NCI-H2227 (cell line): Measurements from ENCODE around the gene MDFIC.

Experiments
- DNase-seq: peaks from one replicate; lab custom pipeline; 2025; ENCODE audit not compliant: unreplicated experiment; lab: John Stamatoyannopoulos, UW

Gene MDFIC

GRCh38 chr7:114949231-114949630, 27.3 kb downstream of the MDFIC start:
- DNase-seq, result no peak

GRCh38 chr7:114952296-114952695, 30.4 kb downstream of the MDFIC start:
- no peak for DNase-seq

- no peak for DNase-seq
These were observed 31.8 kb downstream of the MDFIC start for GRCh38 chr7:114953724-114954123.

GRCh38 chr7:114956702-114957101, 34.8 kb downstream of the MDFIC start:
- DNase-seq, result no peak

GRCh38 chr7:114957444-114957843, 35.5 kb downstream of the MDFIC start:
- no peak for DNase-seq

- no peak for DNase-seq
These were observed 38.0 kb downstream of the MDFIC start for GRCh38 chr7:114959931-114960330.

- no peak for DNase-seq
These were observed 40.5 kb downstream of the MDFIC start for GRCh38 chr7:114962441-114962840.

GRCh38 chr7:114966156-114966555, 44.3 kb downstream of the MDFIC start:
- DNase-seq, result no peak

- no peak for DNase-seq
These were observed 47.2 kb downstream of the MDFIC start for GRCh38 chr7:114969096-114969495.

- no peak for DNase-seq
These were observed 48.4 kb downstream of the MDFIC start for GRCh38 chr7:114970308-114970707.

GRCh38 chr7:114970732-114971131, 48.8 kb downstream of the MDFIC start:
- no peak for DNase-seq

GRCh38 chr7:114972567-114972966, 50.7 kb downstream of the MDFIC start:
- DNase-seq, result no peak

- no peak for DNase-seq
These were observed 51.3 kb downstream of the MDFIC start for GRCh38 chr7:114973147-114973546.

GRCh38 chr7:114975401-114975800, 53.5 kb downstream of the MDFIC start:
- no peak for DNase-seq

GRCh38 chr7:114976666-114977065, 54.8 kb downstream of the MDFIC start:
- no peak for DNase-seq

- DNase-seq, result no peak
These were observed 55.4 kb downstream of the MDFIC start for GRCh38 chr7:114977277-114977676.

GRCh38 chr7:114979388-114979787, 57.5 kb downstream of the MDFIC start:
- no peak for DNase-seq

GRCh38 chr7:114979803-114980507, 58.1 kb downstream of the MDFIC start:
- no peak for DNase-seq

GRCh38 chr7:114981323-114981722, 59.4 kb downstream of the MDFIC start:
- no peak for DNase-seq

- no peak for DNase-seq
These were observed 63.3 kb downstream of the MDFIC start for GRCh38 chr7:114985116-114985715.

- no peak for DNase-seq
These were observed 64.6 kb downstream of the MDFIC start for GRCh38 chr7:114986190-114987180.

GRCh38 chr7:114988026-114988425, 66.1 kb downstream of the MDFIC start:
- DNase-seq, result no peak
